Peyer's patch (tissue), 4 donors: ENCODE results near the gene CUBN. TPM values are rescaled to one million over a fixed set of nuclear protein-coding genes. Genes with fewer than 3 reads are reported as not detected.

Source experiments
- DNase-seq, 3 donors: peaks; one replicate each; pipeline ENCODE4 v3.0.0-alpha.2; 2017 to 2019
- H3K27ac ChIP-seq, 4 donors: fragments of 200-600 bp; sonication (generic); one replicate each; pipeline ENCODE4 v1.5.1; 2016 to 2019
- H3K27me3 ChIP-seq, 2 donors: fragments of 200-600 bp; sonication (generic); one replicate each; pipeline ENCODE4 v1.5.1; 2019
- H3K36me3 ChIP-seq, 3 donors: fragments of 200-600 bp; sonication (generic); one replicate each; pipeline ENCODE4 v1.5.1; 2016 to 2019
- H3K4me1 ChIP-seq, 4 donors: fragments of 200-600 bp; sonication (generic); one replicate each; pipeline ENCODE4 v1.5.1; 2016 to 2019
- H3K4me3 ChIP-seq, 4 donors: fragments of 200-600 bp; sonication (generic); 1 replicate in 3 of 4; 2 replicates in 1 of 4; pipeline ENCODE4 v1.5.1; 2016 to 2019; ENCODE audit warnings: mild to moderate bottlenecking in 1 of 4
- H3K9me3 ChIP-seq, 4 donors: fragments of 200-600 bp; sonication (generic); one replicate each; pipeline ENCODE4 v1.5.1; 2016 to 2019; ENCODE audit warnings: mild to moderate bottlenecking in 1 of 4
- CTCF ChIP-seq, 6 experiments: fragments of 450-650 bp in 4 of 6; fragments of 200-600 bp in 2 of 6; sonication (generic) in 1 of 6; IDR thresholded peaks; one replicate each; pipeline ENCODE4 v1.5.1; 2017 to 2019; ENCODE audit warnings: antibody characterized with exemption in 6 of 6, mild to moderate bottlenecking in 3 of 6, moderate library complexity in 1 of 6
- POLR2A ChIP-seq, 2 donors: fragments of 450-650 bp; IDR thresholded peaks; one replicate each; pipeline ENCODE4 v1.5.1; 2017; ENCODE audit warnings: antibody characterized with exemption in 2 of 2, mild to moderate bottlenecking in 2 of 2, moderate library complexity in 2 of 2
- total RNA-seq, 4 donors: library from RNA; depleted of rRNA; stranded (reverse); fragments of >200 nt; gene quantifications; one replicate each; pipeline ENCODE4 v1.1.0, GENCODE V29; 2016

CUBN gene
- total RNA-seq, 4 donors from 2014 or later: 2.5 to 329 (median 126) TPM

- TF ChIP-seq POLR2A (IDR thresholded peaks at IDR 0.05) (no peak), CTCF (IDR thresholded peaks at IDR 0.05) (no peak)
- Histone ChIP-seq H3K4me1 (peaks cover 0 to 27% (median 12%) of the 10 kb centered on the region in 4 donors), H3K9me3 (no peaks in the 10 kb centered on the region), H3K27ac (peak overlapping the region; percentile 34 to 79 (median 63)), H3K4me3 (no peak overlapping the region), H3K27me3 (no peaks in the 10 kb centered on the region), H3K36me3 (no peaks in the 10 kb centered on the region)
- DNase-seq: no peak
These were observed 100.4 kb downstream of the CUBN start for GRCh38 chr10:17029239-17029580.

- Histone ChIP-seq H3K4me1 (peaks cover 0 to 31% (median 12%) of the 10 kb centered on the region in 4 donors), H3K27me3 (no peaks in the 10 kb centered on the region), H3K27ac (peak overlapping the region; percentile 34 to 79 (median 63)), H3K9me3 (no peaks in the 10 kb centered on the region), H3K4me3 (no peak overlapping the region), H3K36me3 (no peaks in the 10 kb centered on the region)
- DNase-seq: no peak
- TF ChIP-seq CTCF (IDR thresholded peaks at IDR 0.05): no peak
These were observed 100.8 kb downstream of the CUBN start for GRCh38 chr10:17028798-17029197.

- Histone ChIP-seq H3K27ac (peak overlapping the region in 3 of 4 donors; percentile 27 to 80 (median 52)), H3K27me3 (no peaks in the 10 kb centered on the region), H3K9me3 (no peaks in the 10 kb centered on the region), H3K4me1 (peaks cover 0 to 36% (median 9%) of the 10 kb centered on the region in 4 donors), H3K4me3 (no peak overlapping the region), H3K36me3 (no peaks in the 10 kb centered on the region)
- no peak for TF ChIP-seq POLR2A (IDR thresholded peaks at IDR 0.05)
- no peak for TF ChIP-seq CTCF (IDR thresholded peaks at IDR 0.05)
- no peak for DNase-seq
These were observed 102.7 kb downstream of the CUBN start for GRCh38 chr10:17026686-17027485.

- Histone ChIP-seq H3K4me3 (no peak overlapping the region), H3K27ac (peak overlapping the region; percentile 27 to 80 (median 66)), H3K36me3 (no peaks in the 10 kb centered on the region), H3K4me1 (peaks cover 0 to 36% (median 9%) of the 10 kb centered on the region in 4 donors), H3K27me3 (no peaks in the 10 kb centered on the region), H3K9me3 (no peaks in the 10 kb centered on the region)
- no peak for DNase-seq
- no peak for TF ChIP-seq CTCF (IDR thresholded peaks at IDR 0.05)
- TF ChIP-seq POLR2A (IDR thresholded peaks at IDR 0.05): no peak
These were observed 103.9 kb downstream of the CUBN start for GRCh38 chr10:17025444-17026295.

- Histone ChIP-seq H3K4me1 (peaks cover 0 to 28% (median 9%) of the 10 kb centered on the region in 4 donors), H3K9me3 (no peaks in the 10 kb centered on the region), H3K4me3 (no peak overlapping the region), H3K27ac (peak overlapping the region; percentile 46 to 80 (median 68)), H3K36me3 (no peaks in the 10 kb centered on the region), H3K27me3 (no peaks in the 10 kb centered on the region)
- TF ChIP-seq CTCF (IDR thresholded peaks at IDR 0.05) (no peak), POLR2A (IDR thresholded peaks at IDR 0.05) (no peak)
- DNase-seq: no peak
These were observed 105.2 kb downstream of the CUBN start for GRCh38 chr10:17024461-17024860.
